HUES64 (cell line): ENCODE results near the gene METTL4.

Experiments used
- H3K27ac ChIP-seq: 2 replicates; pipeline ENCODE4 v1.7.0; 2013; ENCODE audit warnings: low read depth, low read length, inconsistent platforms
- H3K27me3 ChIP-seq: 2 replicates; pipeline ENCODE4 v1.6.1; 2013; ENCODE audit warnings: mild to moderate bottlenecking, low read length; ENCODE audit not compliant: insufficient read depth
- H3K36me3 ChIP-seq: 2 replicates; pipeline ENCODE4 v1.6.1; 2013; ENCODE audit warnings: mild to moderate bottlenecking, low read length; ENCODE audit not compliant: insufficient read depth
- H3K4me1 ChIP-seq: 2 replicates; pipeline ENCODE4 v1.6.1; 2013; ENCODE audit warnings: mild to moderate bottlenecking, low read length, moderate library complexity; ENCODE audit not compliant: insufficient read depth
- H3K4me3 ChIP-seq: 2 replicates; pipeline ENCODE4 v1.5.1; 2013; ENCODE audit warnings: mild to moderate bottlenecking, low read length, moderate library complexity
- H3K9ac ChIP-seq: 2 replicates; pipeline ENCODE4 v1.6.1; 2013; ENCODE audit warnings: mild to moderate bottlenecking, low read depth, low read length
- H3K9me3 ChIP-seq: 2 replicates; pipeline ENCODE4 v1.6.1; 2013; ENCODE audit warnings: low read depth, low read length; ENCODE audit not compliant: insufficient read depth
- WGBS: fragments of 150-250, 120-280 bp; methylation state at CpG from one replicate; pipeline ENCODE4 v1.1.7; 2013; ENCODE audit warnings: missing lambda C conversion rate; 5-methylcytosine and 5-hydroxymethylcytosine counted together

METTL4 gene

DNA sequence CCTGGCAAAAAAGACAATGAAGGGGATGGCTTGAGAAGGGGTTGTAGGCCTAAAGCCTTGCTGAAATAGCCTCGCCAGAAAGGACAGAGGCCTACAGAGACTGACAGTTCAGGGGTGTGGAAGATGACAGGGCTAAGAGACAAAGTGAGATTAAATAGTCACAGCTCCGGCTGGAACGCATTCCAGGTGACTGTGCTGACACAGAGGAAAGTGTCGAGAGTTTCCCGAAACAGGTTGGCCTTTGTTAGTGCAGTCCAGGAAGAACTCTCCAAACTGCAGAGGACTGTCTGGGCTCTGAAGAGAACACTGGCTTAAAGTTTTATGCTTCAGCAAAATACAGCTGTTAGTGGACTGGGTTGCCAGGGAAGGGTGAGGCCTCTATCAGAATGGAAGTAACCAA lies 52.8 kb downstream of the METTL4 start:
- H3K4me1 ChIP-seq: no peaks in the 10 kb centered on the region
- no peak overlapping the region for H3K9ac ChIP-seq
- no peaks in the 10 kb centered on the region for H3K36me3 ChIP-seq
- no peak overlapping the region for H3K27ac ChIP-seq
- no peaks in the 10 kb centered on the region for H3K9me3 ChIP-seq
- H3K4me3 ChIP-seq: no peak overlapping the region
- no peaks in the 10 kb centered on the region for H3K27me3 ChIP-seq
- WGBS: 69% methylated on average over 5 of the region's 5 CpGs

DNA sequence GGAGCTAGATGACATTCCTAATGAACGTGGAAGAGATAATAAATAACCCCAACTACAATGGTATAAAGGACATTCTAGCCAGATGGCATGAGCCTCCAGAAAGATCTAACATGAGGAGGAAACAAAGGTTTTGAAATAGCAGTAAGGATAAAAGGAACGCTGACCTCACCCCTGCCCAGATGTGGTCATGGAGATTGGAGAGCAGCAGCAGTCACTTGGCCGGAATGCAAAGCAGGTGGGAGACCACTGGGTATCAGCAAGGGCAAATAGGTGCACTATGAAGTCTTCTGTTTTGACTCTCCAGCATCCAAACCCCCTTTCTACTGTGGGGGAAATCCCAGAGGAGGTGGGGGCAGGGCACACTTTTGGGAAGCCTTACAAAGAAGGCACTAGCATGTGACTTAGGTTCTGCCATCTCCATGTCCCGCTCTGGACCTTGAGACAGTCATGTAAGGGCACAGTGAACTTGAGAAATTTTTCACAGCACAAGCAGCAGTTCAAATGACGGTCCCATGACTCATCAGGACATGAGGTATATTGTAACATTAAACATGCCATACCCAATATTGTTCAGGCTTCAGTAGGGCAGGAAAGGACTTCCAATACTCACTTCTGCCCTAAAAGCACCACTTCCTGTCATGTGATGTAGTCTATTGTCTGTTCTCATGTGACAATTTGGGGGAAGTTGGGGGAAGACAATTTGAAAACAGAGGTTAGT lies 55.2 kb downstream of the METTL4 start:
- Histone ChIP-seq H3K27ac (no peak overlapping the region), H3K9me3 (no peaks in the 10 kb centered on the region), H3K4me1 (no peaks in the 10 kb centered on the region), H3K27me3 (no peaks in the 10 kb centered on the region), H3K9ac (no peak overlapping the region), H3K36me3 (no peaks in the 10 kb centered on the region), H3K4me3 (no peak overlapping the region)
- 94% methylated on average over 4 of the region's 5 CpGs for WGBS

DNA sequence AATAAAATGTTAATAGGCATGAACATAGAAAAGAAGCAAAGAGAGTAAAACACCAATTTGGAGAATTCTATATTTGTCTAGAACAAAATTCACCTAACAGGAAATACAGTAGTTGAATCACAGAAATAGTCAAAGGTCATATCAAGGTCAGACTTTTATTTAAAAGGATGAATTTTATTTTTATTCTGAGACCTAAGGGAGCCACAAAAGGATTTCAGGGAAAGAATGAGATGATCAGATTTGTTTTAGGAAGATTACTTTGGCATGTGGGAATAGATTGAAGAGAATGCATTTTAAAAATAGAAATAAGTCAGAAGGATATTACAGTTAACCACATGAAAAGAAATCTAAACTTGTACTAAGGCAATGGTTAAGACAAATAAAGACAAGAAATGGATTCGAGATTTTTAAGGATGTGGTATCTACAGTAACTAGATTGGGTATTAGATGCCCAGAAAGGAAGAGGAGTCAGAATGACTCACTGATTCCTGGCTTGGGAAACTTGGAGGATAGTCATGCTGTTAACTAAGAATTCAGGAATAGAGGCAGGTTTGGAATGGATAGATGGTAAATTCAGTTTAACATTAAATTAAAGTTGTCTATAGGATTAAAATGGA lies 56.0 kb downstream of the METTL4 start:
- Histone ChIP-seq H3K36me3 (no peaks in the 10 kb centered on the region), H3K4me1 (no peaks in the 10 kb centered on the region), H3K27ac (no peak overlapping the region), H3K9me3 (no peaks in the 10 kb centered on the region), H3K27me3 (no peaks in the 10 kb centered on the region), H3K9ac (no peak overlapping the region), H3K4me3 (no peak overlapping the region)
- WGBS: 86% methylated on average over 1 of the region's 1 CpG

DNA sequence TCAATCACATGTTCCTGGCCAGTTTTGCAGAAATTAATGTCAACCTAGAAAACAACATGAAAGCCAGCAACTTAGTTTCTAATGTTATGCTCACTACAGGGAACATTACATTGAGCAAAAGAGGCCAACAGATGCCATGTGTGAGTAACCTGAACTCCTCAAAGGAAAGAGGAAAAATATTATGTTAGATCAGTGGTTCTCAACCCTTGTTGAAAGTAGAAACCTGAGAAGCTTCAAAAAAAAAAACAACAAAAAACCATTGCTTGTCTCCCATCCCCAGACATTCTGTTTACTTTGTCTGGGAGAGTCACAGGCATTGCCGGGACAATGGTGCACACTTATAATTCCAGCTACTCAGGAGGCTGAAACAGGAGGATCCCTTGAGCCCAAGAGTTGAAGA lies 57.7 kb downstream of the METTL4 start:
- Histone ChIP-seq H3K9ac (no peak overlapping the region), H3K9me3 (no peaks in the 10 kb centered on the region), H3K27ac (no peak overlapping the region), H3K27me3 (no peaks in the 10 kb centered on the region), H3K4me1 (no peaks in the 10 kb centered on the region), H3K4me3 (no peak overlapping the region), H3K36me3 (no peaks in the 10 kb centered on the region)
- WGBS: 91% methylated on average over 1 of the region's 1 CpG

- no peaks in the 10 kb centered on the region for H3K36me3 ChIP-seq
These were observed 59.2 kb downstream of the METTL4 start for GRCh38 chr18:2512059-2512458.

DNA sequence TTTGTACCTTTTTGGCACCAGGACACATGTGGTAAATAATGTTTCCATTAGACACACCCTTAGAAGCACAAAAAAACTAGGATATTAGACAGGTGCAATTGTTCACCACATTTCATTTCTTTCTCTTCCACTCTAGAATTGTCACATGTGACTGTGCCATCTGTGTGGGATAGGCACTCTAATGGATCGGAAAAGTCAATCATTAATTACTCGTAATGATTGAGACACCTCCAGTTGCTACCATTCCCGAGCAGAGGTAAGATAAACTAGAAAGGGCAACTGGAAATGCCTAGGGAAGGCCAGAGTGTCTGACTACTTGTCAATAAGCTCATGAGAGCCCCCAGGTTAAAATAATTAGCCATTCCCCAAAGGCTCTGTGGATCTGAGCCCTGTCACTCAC lies 59.9 kb downstream of the METTL4 start:
- no peaks in the 10 kb centered on the region for H3K36me3 ChIP-seq
- no peaks in the 10 kb centered on the region for H3K27me3 ChIP-seq
- H3K27ac ChIP-seq: no peak overlapping the region
- 98% methylated on average over 3 of the region's 3 CpGs for WGBS
- no peaks in the 10 kb centered on the region for H3K4me1 ChIP-seq
- no peak overlapping the region for H3K9ac ChIP-seq
- H3K4me3 ChIP-seq: no peak overlapping the region
- no peaks in the 10 kb centered on the region for H3K9me3 ChIP-seq

More at GRCh38 chr18:2512059-2512458, 59.2 kb downstream of the METTL4 start:
- Histone ChIP-seq H3K9ac (no peak overlapping the region), H3K27me3 (no peaks in the 10 kb centered on the region), H3K4me3 (no peak overlapping the region), H3K4me1 (no peaks in the 10 kb centered on the region), H3K9me3 (no peaks in the 10 kb centered on the region), H3K27ac (no peak overlapping the region)
- 95% methylated on average over 2 of the region's 2 CpGs for WGBS

DNA sequence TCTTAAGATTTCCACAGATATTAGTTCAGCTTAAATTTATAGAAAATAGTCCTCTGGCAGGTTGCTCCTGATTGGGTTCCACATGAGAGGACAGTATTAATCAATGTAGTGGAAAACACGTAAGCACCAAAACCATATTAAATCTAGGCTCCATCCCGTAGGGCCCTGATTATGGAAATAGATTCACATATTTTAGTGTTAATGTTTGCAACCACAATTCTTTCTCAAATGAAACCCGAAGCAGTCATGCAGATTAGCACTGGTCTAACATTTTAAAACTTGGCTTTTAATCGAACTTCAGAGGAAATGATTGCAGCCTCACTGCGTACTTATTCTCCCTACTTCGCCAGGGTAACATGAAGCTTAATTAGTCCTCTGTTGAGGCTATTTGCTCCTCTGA lies 60.9 kb downstream of the METTL4 start:
- WGBS: 92% methylated on average over 6 of the region's 6 CpGs
- Histone ChIP-seq H3K27me3 (no peaks in the 10 kb centered on the region), H3K4me1 (no peaks in the 10 kb centered on the region), H3K4me3 (no peak overlapping the region), H3K27ac (no peak overlapping the region), H3K9ac (no peak overlapping the region), H3K9me3 (no peaks in the 10 kb centered on the region), H3K36me3 (no peaks in the 10 kb centered on the region)

DNA sequence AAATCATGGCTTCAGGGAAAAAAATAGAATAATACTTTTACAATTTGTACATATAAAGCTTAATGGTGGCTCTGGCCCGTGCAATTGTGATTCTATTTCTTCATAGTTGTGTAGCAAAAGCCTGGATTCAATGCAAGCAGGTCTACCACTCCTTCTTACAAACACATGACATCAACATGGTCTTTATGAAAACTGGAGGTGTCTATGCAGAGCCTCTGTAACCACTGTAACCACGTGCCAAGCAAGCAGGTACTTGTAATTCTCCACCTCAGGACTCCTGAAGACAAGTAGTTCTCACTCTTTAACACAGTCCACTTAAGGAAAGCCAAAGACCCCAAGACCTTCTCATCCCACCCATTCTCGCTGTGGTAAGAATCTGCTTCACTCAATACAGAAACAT lies 62.6 kb downstream of the METTL4 start:
- Histone ChIP-seq H3K4me1 (no peaks in the 10 kb centered on the region), H3K36me3 (no peaks in the 10 kb centered on the region), H3K4me3 (no peak overlapping the region), H3K9me3 (no peaks in the 10 kb centered on the region), H3K27me3 (no peaks in the 10 kb centered on the region), H3K9ac (no peak overlapping the region), H3K27ac (no peak overlapping the region)
- 92% methylated on average over 3 of the region's 3 CpGs for WGBS

DNA sequence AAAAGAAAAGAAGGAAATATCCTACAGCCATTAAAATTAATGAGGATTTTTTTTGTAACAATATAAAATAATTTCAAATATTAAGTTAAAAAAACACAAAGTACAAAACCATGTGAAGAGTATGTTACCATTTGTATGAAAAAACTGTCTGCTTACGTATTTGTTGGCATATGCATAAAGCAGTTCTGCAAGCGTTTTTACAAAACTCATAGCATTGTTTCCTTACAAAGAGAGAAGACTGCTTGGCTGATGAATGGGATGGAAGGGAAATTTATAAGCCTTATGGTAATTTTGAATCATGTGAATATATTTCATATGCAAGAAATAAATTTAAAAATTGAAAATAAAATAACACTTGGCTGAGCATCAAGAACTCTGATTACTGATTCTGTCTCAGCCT lies 63.1 kb downstream of the METTL4 start:
- H3K4me3 ChIP-seq: no peak overlapping the region

GRCh38 chr18:2504642-2505041 lies 66.7 kb downstream of the METTL4 start:
- WGBS: 83% methylated on average over 1 of the region's 1 CpG

More for the DNA sequence above, 63.1 kb downstream of the METTL4 start:
- Histone ChIP-seq H3K27ac (no peak overlapping the region), H3K36me3 (no peaks in the 10 kb centered on the region), H3K9ac (no peak overlapping the region), H3K4me1 (no peaks in the 10 kb centered on the region), H3K9me3 (no peaks in the 10 kb centered on the region), H3K27me3 (no peaks in the 10 kb centered on the region)
- 92% methylated on average over 2 of the region's 2 CpGs for WGBS

GRCh38 chr18:2502880-2503279 lies 68.4 kb downstream of the METTL4 start:
- Histone ChIP-seq H3K9me3 (no peaks in the 10 kb centered on the region), H3K9ac (no peak overlapping the region), H3K4me1 (no peaks in the 10 kb centered on the region), H3K4me3 (no peak overlapping the region), H3K27ac (no peak overlapping the region), H3K27me3 (no peaks in the 10 kb centered on the region), H3K36me3 (no peaks in the 10 kb centered on the region)
- WGBS: 98% methylated on average over 1 of the region's 1 CpG

More at GRCh38 chr18:2504642-2505041, 66.7 kb downstream of the METTL4 start:
- Histone ChIP-seq H3K9me3 (no peaks in the 10 kb centered on the region), H3K9ac (no peak overlapping the region), H3K36me3 (no peaks in the 10 kb centered on the region), H3K4me1 (no peaks in the 10 kb centered on the region), H3K27ac (no peak overlapping the region), H3K4me3 (no peak overlapping the region), H3K27me3 (no peaks in the 10 kb centered on the region)
